ENCODE results near the gene FCSK.

Gene FCSK

DNA sequence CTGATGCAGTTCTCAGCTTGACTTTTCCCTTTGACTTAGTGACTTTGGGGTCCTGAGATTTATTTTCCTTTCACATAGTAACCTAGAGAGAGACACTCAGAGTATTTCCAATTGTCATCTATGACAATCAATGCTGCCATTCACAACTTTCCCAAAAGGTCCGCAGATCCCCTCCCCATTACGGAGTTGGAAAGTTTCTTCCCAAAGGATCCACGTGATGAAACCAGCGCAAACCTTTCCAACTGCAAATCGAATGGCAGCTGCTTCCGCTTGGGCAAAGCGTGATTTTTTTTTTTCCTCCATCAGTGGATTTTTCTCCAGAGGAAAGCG is 538 bp upstream of the FCSK start:
- no peaks in the 10 kb centered on the region for H3K27me3 ChIP-seq (ENCODE audit: control insufficient read depth, insufficient read depth, low read length, poor library complexity, severe bottlenecking)
- H3K9me3 ChIP-seq (ENCODE audit: control insufficient read depth, low read length): no peaks in the 10 kb centered on the region
- peak overlapping the region; percentile 70 for H3K4me3 ChIP-seq (ENCODE audit: insufficient read depth, low read depth, low read length)
- H3K27ac ChIP-seq (ENCODE audit: insufficient read depth, low read depth, low read length, poor library complexity, severe bottlenecking): peak overlapping the region; percentile 92
- H3K4me1 ChIP-seq (ENCODE audit: control insufficient read depth, insufficient read depth, low read length): no peaks in the 10 kb centered on the region
- 0 to 1% methylated on average over 8 of the region's 8 CpGs for WGBS, 2 experiments
- no peaks in the 10 kb centered on the region for H3K36me3 ChIP-seq (ENCODE audit: control insufficient read depth, insufficient read depth, low read length)

DNA sequence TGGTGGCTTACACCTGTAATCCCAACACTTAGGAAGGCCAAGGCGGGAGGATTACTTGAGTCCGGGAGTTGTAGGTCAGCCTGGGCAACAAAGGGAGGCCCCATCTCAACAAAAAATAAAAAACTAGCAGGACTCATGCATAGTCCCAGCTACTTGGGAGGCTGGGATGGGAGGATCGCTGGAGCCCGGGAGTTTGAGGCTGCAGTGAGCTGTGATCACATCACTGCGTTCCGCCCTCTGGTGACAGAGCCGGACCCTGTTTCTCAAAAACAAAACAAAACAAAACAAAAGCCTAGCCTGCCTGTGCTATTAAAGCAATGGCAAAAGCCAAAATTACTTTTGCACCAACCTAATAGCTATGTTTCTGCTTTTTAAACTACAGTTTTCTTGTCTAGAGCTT is 1.5 kb downstream of the FCSK start:
- 90 to 94% methylated on average over 7 of the region's 7 CpGs for WGBS, 2 experiments
- Histone ChIP-seq H3K36me3 (ENCODE audit: control insufficient read depth, insufficient read depth, low read length) (no peaks in the 10 kb centered on the region), H3K4me1 (ENCODE audit: control insufficient read depth, insufficient read depth, low read length) (peaks cover 3% of the 10 kb centered on the region)

GRCh38 chr16:70457446-70458166 is 3.2 kb downstream of the FCSK start:
- Histone ChIP-seq H3K36me3 (ENCODE audit: control insufficient read depth, insufficient read depth, low read length) (no peaks in the 10 kb centered on the region), H3K27me3 (ENCODE audit: control insufficient read depth, insufficient read depth, low read length, poor library complexity, severe bottlenecking) (no peaks in the 10 kb centered on the region), H3K4me1 (ENCODE audit: control insufficient read depth, insufficient read depth, low read length) (peaks cover 4% of the 10 kb centered on the region), H3K9me3 (ENCODE audit: control insufficient read depth, low read length) (no peaks in the 10 kb centered on the region), H3K27ac (ENCODE audit: insufficient read depth, low read depth, low read length, poor library complexity, severe bottlenecking) (no peak overlapping the region), H3K4me3 (ENCODE audit: insufficient read depth, low read depth, low read length) (no peak overlapping the region)
- WGBS, 2 experiments: 87 to 96% methylated on average over 5 of the region's 5 CpGs

More for the DNA sequence above, 1.5 kb downstream of the FCSK start:
- H3K4me3 ChIP-seq (ENCODE audit: insufficient read depth, low read depth, low read length): no peak overlapping the region
- no peak overlapping the region for H3K27ac ChIP-seq (ENCODE audit: insufficient read depth, low read depth, low read length, poor library complexity, severe bottlenecking)
- no peaks in the 10 kb centered on the region for H3K27me3 ChIP-seq (ENCODE audit: control insufficient read depth, insufficient read depth, low read length, poor library complexity, severe bottlenecking)
- H3K9me3 ChIP-seq (ENCODE audit: control insufficient read depth, low read length): no peaks in the 10 kb centered on the region

GRCh38 chr16:70460737-70461261 is 6.4 kb downstream of the FCSK start:
- Histone ChIP-seq H3K36me3 (ENCODE audit: control insufficient read depth, insufficient read depth, low read length) (no peaks in the 10 kb centered on the region), H3K4me1 (ENCODE audit: control insufficient read depth, insufficient read depth, low read length) (peaks cover 4% of the 10 kb centered on the region), H3K4me3 (ENCODE audit: insufficient read depth, low read depth, low read length) (no peak overlapping the region), H3K9me3 (ENCODE audit: control insufficient read depth, low read length) (no peaks in the 10 kb centered on the region), H3K27me3 (ENCODE audit: control insufficient read depth, insufficient read depth, low read length, poor library complexity, severe bottlenecking) (no peaks in the 10 kb centered on the region), H3K27ac (ENCODE audit: insufficient read depth, low read depth, low read length, poor library complexity, severe bottlenecking) (peak overlapping the region; percentile 16)
- WGBS, 2 experiments: 68 to 74% methylated on average over 8 of the region's 8 CpGs

GRCh38 chr16:70463235-70463634 is 8.8 kb downstream of the FCSK start:
- H3K4me3 ChIP-seq (ENCODE audit: insufficient read depth, low read depth, low read length): no peak overlapping the region
- H3K4me1 ChIP-seq (ENCODE audit: control insufficient read depth, insufficient read depth, low read length): peaks cover 4% of the 10 kb centered on the region
- H3K27me3 ChIP-seq (ENCODE audit: control insufficient read depth, insufficient read depth, low read length, poor library complexity, severe bottlenecking): no peaks in the 10 kb centered on the region
- H3K9me3 ChIP-seq (ENCODE audit: control insufficient read depth, low read length): no peaks in the 10 kb centered on the region
- H3K36me3 ChIP-seq (ENCODE audit: control insufficient read depth, insufficient read depth, low read length): no peaks in the 10 kb centered on the region
- H3K27ac ChIP-seq (ENCODE audit: insufficient read depth, low read depth, low read length, poor library complexity, severe bottlenecking): no peak overlapping the region
- WGBS, 2 experiments: 92 to 93% methylated on average over 2 of the region's 2 CpGs

- WGBS, 2 experiments: 92 to 94% methylated on average over 13 of the region's 13 CpGs
- H3K27ac ChIP-seq (ENCODE audit: insufficient read depth, low read depth, low read length, poor library complexity, severe bottlenecking): no peak overlapping the region
Observed at GRCh38 chr16:70465999-70466804, 11.8 kb downstream of the FCSK start.

GRCh38 chr16:70466805-70467076 is 12.3 kb downstream of the FCSK start:
- no peaks in the 10 kb centered on the region for H3K9me3 ChIP-seq (ENCODE audit: control insufficient read depth, low read length)
- H3K4me1 ChIP-seq (ENCODE audit: control insufficient read depth, insufficient read depth, low read length): no peaks in the 10 kb centered on the region
- WGBS, 2 experiments: 90 to 95% methylated on average over 7 of the region's 7 CpGs
- no peak overlapping the region for H3K4me3 ChIP-seq (ENCODE audit: insufficient read depth, low read depth, low read length)
- H3K27me3 ChIP-seq (ENCODE audit: control insufficient read depth, insufficient read depth, low read length, poor library complexity, severe bottlenecking): no peaks in the 10 kb centered on the region
- no peaks in the 10 kb centered on the region for H3K36me3 ChIP-seq (ENCODE audit: control insufficient read depth, insufficient read depth, low read length)
- no peak overlapping the region for H3K27ac ChIP-seq (ENCODE audit: insufficient read depth, low read depth, low read length, poor library complexity, severe bottlenecking)

More at GRCh38 chr16:70465999-70466804, 11.8 kb downstream of the FCSK start:
- no peaks in the 10 kb centered on the region for H3K36me3 ChIP-seq (ENCODE audit: control insufficient read depth, insufficient read depth, low read length)
- no peak overlapping the region for H3K4me3 ChIP-seq (ENCODE audit: insufficient read depth, low read depth, low read length)
- no peaks in the 10 kb centered on the region for H3K4me1 ChIP-seq (ENCODE audit: control insufficient read depth, insufficient read depth, low read length)
- no peaks in the 10 kb centered on the region for H3K27me3 ChIP-seq (ENCODE audit: control insufficient read depth, insufficient read depth, low read length, poor library complexity, severe bottlenecking)
- H3K9me3 ChIP-seq (ENCODE audit: control insufficient read depth, low read length): no peaks in the 10 kb centered on the region

GRCh38 chr16:70467113-70467512 is 12.7 kb downstream of the FCSK start:
- Histone ChIP-seq H3K4me1 (ENCODE audit: control insufficient read depth, insufficient read depth, low read length) (no peaks in the 10 kb centered on the region), H3K27me3 (ENCODE audit: control insufficient read depth, insufficient read depth, low read length, poor library complexity, severe bottlenecking) (no peaks in the 10 kb centered on the region), H3K4me3 (ENCODE audit: insufficient read depth, low read depth, low read length) (no peak overlapping the region), H3K9me3 (ENCODE audit: control insufficient read depth, low read length) (no peaks in the 10 kb centered on the region), H3K27ac (ENCODE audit: insufficient read depth, low read depth, low read length, poor library complexity, severe bottlenecking) (no peak overlapping the region), H3K36me3 (ENCODE audit: control insufficient read depth, insufficient read depth, low read length) (no peaks in the 10 kb centered on the region)
- 89 to 90% methylated on average over 11 of the region's 11 CpGs for WGBS, 2 experiments

DNA sequence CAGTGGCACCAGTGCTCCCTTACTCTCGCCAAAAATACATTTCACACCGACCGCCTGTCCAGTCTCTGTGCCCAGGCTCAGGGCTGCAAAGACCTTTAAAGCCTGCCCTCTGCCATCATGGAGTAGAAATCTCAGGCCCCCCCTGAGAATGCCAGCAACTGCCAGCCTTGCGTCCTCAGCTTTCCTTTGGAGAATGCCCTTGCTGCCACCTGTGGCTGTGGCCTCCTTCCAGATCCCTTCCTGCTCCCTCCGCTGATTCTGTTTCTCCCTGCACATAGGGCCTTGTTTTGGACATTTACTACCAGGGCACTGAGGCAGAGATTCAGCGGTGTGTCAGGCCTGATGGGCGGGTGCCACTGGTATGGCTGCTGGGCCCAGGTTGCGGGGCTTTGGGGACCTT is 13.2 kb downstream of the FCSK start:
- no peaks in the 10 kb centered on the region for H3K9me3 ChIP-seq (ENCODE audit: control insufficient read depth, low read length)
- 94 to 95% methylated on average over 8 of the region's 8 CpGs for WGBS, 2 experiments
- H3K4me1 ChIP-seq (ENCODE audit: control insufficient read depth, insufficient read depth, low read length): no peaks in the 10 kb centered on the region
- H3K4me3 ChIP-seq (ENCODE audit: insufficient read depth, low read depth, low read length): no peak overlapping the region
- no peak overlapping the region for H3K27ac ChIP-seq (ENCODE audit: insufficient read depth, low read depth, low read length, poor library complexity, severe bottlenecking)
- H3K27me3 ChIP-seq (ENCODE audit: control insufficient read depth, insufficient read depth, low read length, poor library complexity, severe bottlenecking): no peaks in the 10 kb centered on the region
- H3K36me3 ChIP-seq (ENCODE audit: control insufficient read depth, insufficient read depth, low read length): no peaks in the 10 kb centered on the region

DNA sequence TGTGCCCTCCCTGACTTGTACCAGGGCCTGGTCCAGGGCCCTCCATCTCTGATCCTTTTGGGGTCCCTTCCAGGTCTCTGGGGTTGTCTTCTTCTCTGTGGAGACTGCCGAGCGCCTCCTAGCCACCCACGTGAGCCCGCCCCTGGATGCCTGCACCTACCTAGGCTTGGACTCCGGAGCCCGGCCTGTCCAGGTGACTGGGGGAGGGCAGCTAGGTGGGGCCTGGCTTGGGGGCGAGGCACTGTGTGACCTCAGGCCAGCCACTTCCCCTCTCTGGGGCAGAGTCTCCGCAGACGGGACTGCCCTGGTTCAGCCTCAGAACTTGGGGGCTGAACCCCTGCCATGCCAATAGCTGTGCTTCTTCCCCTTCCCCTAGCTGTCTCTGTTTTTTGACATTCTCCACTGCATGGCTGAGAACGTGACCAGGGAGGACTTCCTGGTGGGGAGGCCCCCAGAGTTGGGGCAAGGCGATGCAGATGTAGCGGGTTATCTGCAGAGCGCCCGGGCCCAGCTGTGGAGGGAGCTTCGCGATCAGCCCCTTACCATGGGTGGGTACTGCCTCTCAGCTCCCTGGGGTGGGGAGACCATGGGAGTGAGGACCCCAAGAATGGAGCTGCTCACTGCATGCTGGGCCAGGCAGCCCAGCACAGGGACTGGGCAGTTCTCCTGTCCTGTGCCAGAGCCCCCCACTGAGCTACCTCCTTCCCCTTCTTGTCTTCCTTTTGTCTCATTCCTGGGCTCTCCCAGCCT is 14.6 kb downstream of the FCSK start:
- H3K9me3 ChIP-seq (ENCODE audit: control insufficient read depth, low read length): no peaks in the 10 kb centered on the region
- no peaks in the 10 kb centered on the region for H3K4me1 ChIP-seq (ENCODE audit: control insufficient read depth, insufficient read depth, low read length)
- no peaks in the 10 kb centered on the region for H3K27me3 ChIP-seq (ENCODE audit: control insufficient read depth, insufficient read depth, low read length, poor library complexity, severe bottlenecking)
- H3K27ac ChIP-seq (ENCODE audit: insufficient read depth, low read depth, low read length, poor library complexity, severe bottlenecking): no peak overlapping the region
- 87 to 94% methylated on average over 16 of the region's 16 CpGs for WGBS, 2 experiments
- H3K4me3 ChIP-seq (ENCODE audit: insufficient read depth, low read depth, low read length): no peak overlapping the region
- H3K36me3 ChIP-seq (ENCODE audit: control insufficient read depth, insufficient read depth, low read length): no peaks in the 10 kb centered on the region
